Brain microvascular endothelial cell (primary cell): ENCODE data around the gene BCAN.
A peak's percentile ranks its signal among the peaks of the same experiment; 100 is the strongest.

Experiments used
- DNase-seq: peaks from one replicate; pipeline ENCODE4 v3.0.0-alpha.2; 2020
- H3K27ac ChIP-seq: fragments of 250-450 bp; sonication (Bioruptor Pico); 2 replicates; pipeline ENCODE4 v1.5.1; 2020; ENCODE audit warnings: mild to moderate bottlenecking, moderate library complexity
- H3K27me3 ChIP-seq: fragments of 250-450 bp; sonication (Bioruptor Pico); replicated peaks from 2 replicates; pipeline ENCODE4 v1.5.1; 2020; ENCODE audit warnings: mild to moderate bottlenecking
- H3K36me3 ChIP-seq: fragments of 250-450 bp; sonication (Bioruptor Pico); replicated peaks from 2 replicates; pipeline ENCODE4 v1.5.1; 2020; ENCODE audit warnings: mild to moderate bottlenecking
- H3K4me3 ChIP-seq: 2 replicates; pipeline ENCODE4 v1.5.1; 2011; ENCODE audit warnings: low read depth, mild to moderate bottlenecking, control low read depth, low read length, moderate library complexity
- CTCF ChIP-seq: IDR thresholded peaks from 2 replicates; pipeline ENCODE4 v1.5.1; 2011; ENCODE audit warnings: low read depth, mild to moderate bottlenecking, moderate library complexity, low read length, control low read depth, inconsistent platforms; ENCODE audit errors: missing control alignments
- in situ Hi-C: cut with HindIII; loops from 2 replicates; pipeline ENCODE4 v1.10.0; 2017; ENCODE audit warnings: low sequenced_read_pairs, low pct_ligation_motif_present

The BCAN gene

GRCh38 chr1:156641761-156642264 is at the start of gene BCAN:
TSS of gene BCAN (plus strand) at chr1:156642117. CDS start at chr1:156646055, 3,938 bp downstream.
- in situ Hi-C loops = no loop called here
- peaks cover 91% of the 10 kb centered on the region for H3K27me3 ChIP-seq

GRCh38 chr1:156592158-156592909 is 49.6 kb upstream of the BCAN start:
- TF ChIP-seq CTCF = no peak
- Histone ChIP-seq H3K27me3 (no peaks in the 10 kb centered on the region), H3K4me3 (peak overlapping the region; percentile 88), H3K27ac (no peak overlapping the region), H3K36me3 (peaks cover 29% of the 10 kb centered on the region)
- DNase-seq = no peak
- in situ Hi-C loops = no loop called here

More at GRCh38 chr1:156641761-156642264, at the start of gene BCAN:
- TF ChIP-seq CTCF = no peak
- Histone ChIP-seq H3K27ac (no peak within 1 kb of the TSS), H3K36me3 (no peaks in the 10 kb centered on the region), H3K4me3 (no peak within 1 kb of the TSS)
- no peak for DNase-seq

- in situ Hi-C loops = no loop called here
- peaks cover 37% of the 10 kb centered on the region for H3K36me3 ChIP-seq
- H3K27me3 ChIP-seq = no peaks in the 10 kb centered on the region
- no peak for TF ChIP-seq CTCF
- DNase-seq = no peak
- no peak overlapping the region for H3K27ac ChIP-seq
- no peak overlapping the region for H3K4me3 ChIP-seq
Observed at GRCh38 chr1:156592910-156593660, 48.8 kb upstream of the BCAN start.

GRCh38 chr1:156593661-156593989 is 48.3 kb upstream of the BCAN start:
- in situ Hi-C loops = no loop called here

GRCh38 chr1:156594190-156594589 is 47.7 kb upstream of the BCAN start:
- DNase-seq = no peak
- in situ Hi-C loops = no loop called here
- Histone ChIP-seq H3K27me3 (no peaks in the 10 kb centered on the region), H3K36me3 (peaks cover 46% of the 10 kb centered on the region), H3K27ac (no peak overlapping the region), H3K4me3 (no peak overlapping the region)
- no peak for TF ChIP-seq CTCF

More at GRCh38 chr1:156593661-156593989, 48.3 kb upstream of the BCAN start:
- DNase-seq = no peak
- peaks cover 42% of the 10 kb centered on the region for H3K36me3 ChIP-seq
- no peak for TF ChIP-seq CTCF
- no peaks in the 10 kb centered on the region for H3K27me3 ChIP-seq
- no peak overlapping the region for H3K27ac ChIP-seq
- no peak overlapping the region for H3K4me3 ChIP-seq
